CD4-positive, alpha-beta memory T cell (primary cell): ENCODE data around the gene COL27A1. TPM values are rescaled to one million over a fixed set of nuclear protein-coding genes. Genes with fewer than 3 reads are reported as not detected.

ENCODE experiments used
- CTCF ChIA-PET: fragments of 350-600 bp; sonication (Branson Sonifier 250); formaldehyde crosslinking; loops from one replicate; lab custom pipeline; 2021; ENCODE audit warnings: inconsistent platforms; ENCODE audit not compliant: partially characterized antibody; lab: Charles Lee
- POLR2A ChIA-PET: fragments of 350-600 bp; sonication (Branson Sonifier 250); formaldehyde crosslinking; loops from one replicate; lab custom pipeline; 2021; ENCODE audit not compliant: partially characterized antibody; lab: Charles Lee
- DNase-seq, 5 donors: peaks; one replicate each; pipeline versions ENCODE4 v3.0.0 to v3.0.0-alpha.2; 2020 to 2022; ENCODE audit warnings: mixed read lengths in 1 of 5
- H3K27ac ChIP-seq: one replicate; pipeline ENCODE4 v1.7.0; 2013; ENCODE audit warnings: low read depth, low read length
- H3K27me3 ChIP-seq: 2 replicates; pipeline ENCODE4 v1.7.0; 2013; ENCODE audit warnings: mild to moderate bottlenecking, low read length, moderate library complexity; ENCODE audit not compliant: insufficient read depth
- H3K36me3 ChIP-seq: 2 replicates; pipeline ENCODE4 v1.7.0; 2013; ENCODE audit warnings: mild to moderate bottlenecking, low read length, moderate library complexity; ENCODE audit not compliant: insufficient read depth
- H3K4me1 ChIP-seq: 2 replicates; pipeline ENCODE4 v1.7.0; 2013; ENCODE audit warnings: mild to moderate bottlenecking, low read length, moderate library complexity; ENCODE audit not compliant: insufficient read depth
- H3K4me3 ChIP-seq, 2 donors: one replicate each; pipeline ENCODE4 v1.7.0; 2013; ENCODE audit warnings: low read length in 2 of 2, mild to moderate bottlenecking in 1 of 2
- H3K9me3 ChIP-seq, 2 donors: one replicate each; pipeline ENCODE4 v1.7.0; 2013; ENCODE audit warnings: low read length in 2 of 2, control low read depth in 1 of 2; ENCODE audit not compliant: control insufficient read depth in 1 of 2
- H3K27ac Mint-ChIP-seq, 7 donors: one replicate each; pipeline ENCODE4 v1.8.0; 2020 to 2021; ENCODE audit warnings: mixed read lengths in 7 of 7, mild to moderate bottlenecking in 6 of 7, inconsistent platforms in 3 of 7, moderate library complexity in 3 of 7
- H3K27me3 Mint-ChIP-seq, 2 donors: one replicate each; pipeline ENCODE4 v1.8.0; 2020 to 2021; ENCODE audit warnings: mixed read lengths in 2 of 2
- H3K36me3 Mint-ChIP-seq, 2 donors: one replicate each; pipeline ENCODE4 v1.8.0; 2020 to 2021; ENCODE audit warnings: mixed read lengths in 2 of 2, inconsistent platforms in 1 of 2, mild to moderate bottlenecking in 1 of 2
- H3K4me1 Mint-ChIP-seq, 4 donors: one replicate each; pipeline ENCODE4 v1.8.0; 2020 to 2021; ENCODE audit warnings: mixed read lengths in 4 of 4, mild to moderate bottlenecking in 1 of 4
- H3K4me3 Mint-ChIP-seq, 8 donors: one replicate each; pipeline ENCODE4 v1.8.0; 2020 to 2021; ENCODE audit warnings: mixed read lengths in 8 of 8, mild to moderate bottlenecking in 7 of 8, moderate library complexity in 6 of 8, inconsistent platforms in 3 of 8
- H3K9me3 Mint-ChIP-seq, 8 donors: one replicate each; pipeline ENCODE4 v1.8.0; 2020 to 2021; ENCODE audit warnings: mixed read lengths in 8 of 8, mild to moderate bottlenecking in 5 of 8, inconsistent platforms in 3 of 8, moderate library complexity in 1 of 8
- intact Hi-C: fragments of 100-400 bp; cut with micrococcal nuclease; formaldehyde crosslinking; loops from one replicate; pipeline ENCODE4 v1.15.1; 2023
- polyA plus RNA-seq, 2 donors: library from polyadenylated mRNA; unstranded; fragments of 300-500 nt; fragmentation: Illumina TruSeq; gene quantifications; one replicate each; pipeline ENCODE4 v1.2.3, GENCODE V29; 2021
- total RNA-seq, 2 experiments: library from RNA; stranded (reverse); gene quantifications; one replicate each; pipeline ENCODE4 v1.2.3, GENCODE V29; 2021

The COL27A1 gene
- total and polyA plus RNA-seq, 4 experiments from 2014 or later, result 1.3 TPM; not detected in 2

DNA sequence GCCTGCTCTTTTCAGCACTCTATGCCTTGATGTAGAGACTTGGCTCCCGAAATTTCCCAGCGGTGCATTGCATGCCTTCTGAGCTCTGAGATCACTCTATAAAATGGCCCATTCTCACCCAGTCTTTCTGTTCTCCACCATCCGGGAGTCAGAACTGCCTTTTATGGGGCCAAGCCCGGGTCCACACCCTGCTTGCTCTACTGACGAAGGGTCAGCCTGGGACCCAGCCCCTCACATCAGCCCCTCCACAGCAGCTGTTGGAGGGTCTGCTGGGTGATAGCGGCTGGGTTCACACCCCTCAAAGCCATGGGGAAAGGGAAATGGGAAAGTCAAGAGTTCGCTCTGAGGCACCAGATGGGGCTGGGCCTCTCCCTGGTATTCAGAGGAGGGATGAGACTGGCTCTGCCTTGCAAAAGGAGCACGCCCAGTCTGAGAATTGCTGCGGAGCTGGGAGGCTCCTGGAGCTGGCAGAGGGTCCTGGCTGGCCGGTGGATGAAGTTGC lies 101.5 kb downstream of the COL27A1 start:
- intact Hi-C loops, result no loop called here
- POLR2A ChIA-PET, result no interaction called here
- no peak overlapping the region for H3K27ac ChIP-seq
- no peak overlapping the region for H3K4me3 ChIP-seq
- CTCF ChIA-PET, result no interaction called here
- Mint-ChIP-seq H3K27ac (no peak overlapping the region), H3K4me1 (no peaks in the 10 kb centered on the region), H3K36me3 (no peaks in the 10 kb centered on the region), H3K27me3 (no peaks in the 10 kb centered on the region), H3K4me3 (no peak overlapping the region), H3K9me3 (peaks cover 0 to 2% (median 0%) of the 10 kb centered on the region in 8 donors)
- H3K9me3 ChIP-seq, result no peaks in the 10 kb centered on the region
- H3K36me3 ChIP-seq, result no peaks in the 10 kb centered on the region
- H3K4me1 ChIP-seq, result no peaks in the 10 kb centered on the region
- H3K27me3 ChIP-seq, result no peaks in the 10 kb centered on the region
- no peak for DNase-seq

DNA sequence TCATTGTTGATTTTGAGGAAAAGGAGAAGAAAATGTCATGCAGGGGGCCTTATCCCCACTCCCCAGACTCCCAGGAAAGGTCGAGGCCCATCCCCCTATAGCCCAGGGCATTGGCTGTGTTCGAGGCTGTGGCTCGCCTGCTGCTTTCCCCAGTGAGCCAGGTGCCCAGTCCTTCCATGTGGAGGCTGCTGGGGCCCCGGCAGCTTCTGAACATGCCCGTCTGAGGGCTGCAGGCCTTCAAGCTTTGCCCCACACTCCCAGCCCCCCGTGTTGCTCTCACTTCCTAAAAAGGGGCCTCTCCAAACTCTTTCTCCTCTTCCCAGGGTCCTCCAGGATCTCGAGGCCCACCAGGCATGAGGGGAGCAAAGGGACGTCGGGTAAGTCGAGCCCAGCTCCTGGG lies 102.9 kb downstream of the COL27A1 start:
- H3K4me1 ChIP-seq, result no peaks in the 10 kb centered on the region
- no peak overlapping the region for H3K27ac Mint-ChIP-seq
- no peaks in the 10 kb centered on the region for H3K36me3 Mint-ChIP-seq
- no peaks in the 10 kb centered on the region for H3K9me3 ChIP-seq
- H3K27me3 ChIP-seq, result no peaks in the 10 kb centered on the region
- H3K36me3 ChIP-seq, result no peaks in the 10 kb centered on the region
- no peaks in the 10 kb centered on the region for H3K4me1 Mint-ChIP-seq
- ChIA-PET POLR2A (no interaction called here), CTCF (no interaction called here)
- H3K9me3 Mint-ChIP-seq, result peaks cover 0 to 2% (median 0%) of the 10 kb centered on the region in 8 donors
- H3K27ac ChIP-seq, result no peak overlapping the region
- intact Hi-C loops, result no loop called here
- peak in 1 of 5 donors; percentile 6 for DNase-seq
- H3K4me3 ChIP-seq, result no peak overlapping the region
- H3K27me3 Mint-ChIP-seq, result no peaks in the 10 kb centered on the region
- H3K4me3 Mint-ChIP-seq, result no peak overlapping the region

DNA sequence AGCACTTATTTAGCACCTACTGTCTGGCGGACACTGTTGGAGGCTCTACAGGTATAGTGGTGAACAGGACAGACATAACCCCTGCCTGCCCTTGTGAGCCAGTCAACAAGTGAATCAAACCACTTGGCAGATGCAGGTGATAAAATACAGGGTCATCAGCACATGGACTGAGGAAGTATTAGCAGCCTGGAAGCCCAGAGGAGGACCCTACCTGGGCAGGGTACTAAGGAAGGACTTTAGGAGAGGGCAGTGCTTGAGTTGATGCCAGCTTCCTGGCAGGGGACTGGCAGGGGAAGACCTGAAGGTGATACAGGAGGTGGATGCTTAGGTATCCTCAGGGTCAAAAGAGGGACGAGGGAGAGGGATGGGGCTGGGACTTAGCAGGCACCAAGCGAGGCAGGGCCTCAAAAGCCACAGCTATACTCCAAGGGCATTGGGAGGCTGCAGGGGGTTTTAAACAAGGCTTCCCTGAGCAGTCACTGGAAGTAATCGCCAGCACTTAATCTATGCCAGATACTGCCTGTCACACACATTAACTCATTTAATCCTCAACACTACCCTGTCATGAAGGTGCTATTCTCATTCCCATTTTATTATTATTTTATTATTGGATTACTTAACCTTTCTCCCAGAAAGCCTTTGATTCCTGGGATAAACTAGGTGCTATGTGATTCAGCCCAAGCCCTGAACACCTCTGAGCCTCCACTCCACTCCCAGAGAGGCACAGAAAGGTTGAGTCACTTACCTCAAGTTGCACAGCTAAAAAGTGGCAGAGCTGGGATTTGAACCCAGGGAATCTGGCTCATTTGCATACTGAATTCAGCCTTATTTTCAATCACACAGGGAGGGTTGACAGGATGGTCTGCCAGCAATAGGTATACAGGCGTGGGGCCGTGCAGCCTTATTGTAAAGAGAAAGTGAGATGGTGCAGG lies 103.8 kb downstream of the COL27A1 start:
- Histone ChIP-seq H3K4me3 (no peak overlapping the region), H3K27me3 (no peaks in the 10 kb centered on the region), H3K27ac (no peak overlapping the region), H3K9me3 (no peaks in the 10 kb centered on the region), H3K4me1 (no peaks in the 10 kb centered on the region), H3K36me3 (no peaks in the 10 kb centered on the region)
- CTCF ChIA-PET, result interaction anchor here (0.8 kb wide), 1 partner anchor 151 kb away, joined by 3 read pairs; no protein-coding TSS in a partner anchor
- Mint-ChIP-seq H3K9me3 (peaks cover 0 to 2% (median 0%) of the 10 kb centered on the region in 8 donors), H3K4me1 (no peaks in the 10 kb centered on the region), H3K27me3 (no peaks in the 10 kb centered on the region), H3K27ac (no peak overlapping the region), H3K4me3 (no peak overlapping the region), H3K36me3 (no peaks in the 10 kb centered on the region)
- peak in 1 of 5 donors; percentile 8 for DNase-seq
- POLR2A ChIA-PET, result no interaction called here
- intact Hi-C loops, result no loop called here

DNA sequence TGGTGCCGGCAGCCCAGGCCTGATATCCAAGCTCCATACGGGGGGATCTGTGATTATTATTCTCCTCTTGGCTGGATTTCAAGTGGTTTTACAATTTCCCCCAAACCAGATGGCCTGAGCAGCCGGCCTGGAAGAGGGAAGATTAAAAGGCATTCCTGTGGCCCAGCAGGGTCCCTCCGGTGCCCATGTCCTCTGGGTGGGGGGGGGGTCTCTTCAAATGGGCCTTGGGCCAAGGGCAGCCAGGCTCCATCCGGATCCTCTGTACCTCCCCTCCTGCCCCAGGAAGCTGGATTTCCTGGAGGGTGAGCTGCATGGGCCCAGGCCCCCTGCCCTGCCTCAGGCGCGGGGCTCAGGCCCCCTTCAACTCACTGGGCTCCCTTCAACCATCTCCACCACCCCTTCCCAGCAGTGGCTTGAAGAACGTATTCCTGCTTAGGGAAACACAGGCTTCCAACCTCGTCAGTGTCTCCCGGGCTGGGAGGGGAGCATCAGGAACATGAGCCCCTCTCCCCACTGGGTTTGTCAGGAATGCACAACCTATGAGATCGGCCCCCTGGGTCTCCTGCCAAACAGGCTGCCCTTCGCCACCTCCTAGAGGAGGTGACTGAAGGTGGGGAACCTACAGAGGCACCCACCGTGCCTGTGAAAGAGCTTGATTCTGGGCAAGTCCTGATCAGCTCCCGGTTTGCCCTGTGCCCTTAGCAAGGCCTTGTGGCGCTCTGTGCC lies 104.6 kb downstream of the COL27A1 start:
- peak in 1 of 5 donors; percentile 16 for DNase-seq
- peaks cover 0 to 2% (median 0%) of the 10 kb centered on the region in 8 donors for H3K9me3 Mint-ChIP-seq
- Histone ChIP-seq H3K4me3 (no peak overlapping the region), H3K27ac (no peak overlapping the region), H3K4me1 (no peaks in the 10 kb centered on the region), H3K27me3 (no peaks in the 10 kb centered on the region), H3K9me3 (no peaks in the 10 kb centered on the region), H3K36me3 (no peaks in the 10 kb centered on the region)
- H3K36me3 Mint-ChIP-seq, result no peaks in the 10 kb centered on the region
- H3K4me3 Mint-ChIP-seq, result no peak overlapping the region
- no peak overlapping the region for H3K27ac Mint-ChIP-seq
- POLR2A ChIA-PET, result no interaction called here
- H3K27me3 Mint-ChIP-seq, result no peaks in the 10 kb centered on the region
- CTCF ChIA-PET, result interaction anchor here (0.8 kb wide), 1 partner anchor 152 kb away, joined by 3 read pairs; no protein-coding TSS in a partner anchor
- H3K4me1 Mint-ChIP-seq, result no peaks in the 10 kb centered on the region
- intact Hi-C loops, result no loop called here

DNA sequence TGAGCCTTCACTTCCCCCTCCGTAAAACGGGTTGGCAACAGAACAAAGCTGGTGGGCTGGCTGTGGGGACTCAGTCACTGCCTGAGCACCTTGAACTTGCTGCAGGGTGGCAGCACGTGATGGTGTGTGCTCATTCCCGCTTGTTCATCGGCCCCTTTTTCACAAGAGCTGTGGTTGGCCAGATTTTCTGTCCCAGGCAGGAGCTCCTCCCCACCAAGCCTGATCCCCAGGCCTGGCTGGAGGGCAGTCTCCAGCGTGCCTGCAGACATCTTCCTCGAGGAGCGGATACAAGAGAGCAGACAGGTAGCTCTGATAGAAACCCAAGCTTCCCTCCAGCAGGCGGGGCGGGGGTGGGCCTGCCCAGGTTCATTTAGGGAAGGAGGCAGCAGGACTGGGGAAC lies 105.7 kb downstream of the COL27A1 start:
- H3K27me3 Mint-ChIP-seq, result peaks cover 0 to 4% of the 10 kb centered on the region in 2 donors
- peaks cover 0 to 2% (median 0%) of the 10 kb centered on the region in 8 donors for H3K9me3 Mint-ChIP-seq
- peak overlapping the region in 1 of 7 donors; percentile 24 for H3K27ac Mint-ChIP-seq
- no peaks in the 10 kb centered on the region for H3K36me3 Mint-ChIP-seq
- no peaks in the 10 kb centered on the region for H3K4me1 Mint-ChIP-seq
- Histone ChIP-seq H3K4me3 (no peak overlapping the region), H3K9me3 (no peaks in the 10 kb centered on the region), H3K27me3 (no peaks in the 10 kb centered on the region), H3K4me1 (no peaks in the 10 kb centered on the region), H3K36me3 (no peaks in the 10 kb centered on the region), H3K27ac (no peak overlapping the region)
- intact Hi-C loops, result no loop called here
- DNase-seq, result peak in 1 of 5 donors; percentile 30
- CTCF ChIA-PET, result interaction anchor here (2.2 kb wide), 1 partner anchor 30 kb away, joined by 7 read pairs; no protein-coding TSS in a partner anchor
- POLR2A ChIA-PET, result no interaction called here
- no peak overlapping the region for H3K4me3 Mint-ChIP-seq

DNA sequence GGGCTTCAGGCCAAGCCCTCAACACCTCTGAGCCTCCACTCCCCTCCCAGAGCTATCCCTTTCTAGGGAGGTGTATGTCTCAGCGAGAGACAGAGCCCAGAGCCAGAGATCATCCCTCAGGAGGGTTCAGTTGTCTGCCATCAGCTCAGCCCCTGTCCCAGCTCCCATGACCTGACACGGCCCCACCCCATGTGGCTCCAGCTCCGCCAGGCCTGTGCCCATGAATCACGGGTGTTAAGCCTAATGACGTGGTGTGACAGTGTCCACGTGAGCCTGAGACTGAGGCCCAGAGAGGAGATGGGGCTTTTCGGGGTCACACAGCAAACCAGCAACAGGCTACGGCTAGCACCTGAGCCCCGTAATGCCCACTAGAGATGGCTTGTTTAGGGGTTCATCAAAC lies 106.7 kb downstream of the COL27A1 start:
- Mint-ChIP-seq H3K4me3 (no peak overlapping the region), H3K36me3 (no peaks in the 10 kb centered on the region), H3K27me3 (peaks cover 0 to 4% of the 10 kb centered on the region in 2 donors), H3K27ac (no peak overlapping the region), H3K4me1 (no peaks in the 10 kb centered on the region), H3K9me3 (peaks cover 0 to 2% (median 0%) of the 10 kb centered on the region in 8 donors)
- no peaks in the 10 kb centered on the region for H3K9me3 ChIP-seq
- H3K4me3 ChIP-seq, result no peak overlapping the region
- POLR2A ChIA-PET, result no interaction called here
- H3K36me3 ChIP-seq, result no peaks in the 10 kb centered on the region
- H3K27me3 ChIP-seq, result no peaks in the 10 kb centered on the region
- H3K4me1 ChIP-seq, result no peaks in the 10 kb centered on the region
- CTCF ChIA-PET, result interaction anchor here (2.2 kb wide), 1 partner anchor 29 kb away, joined by 7 read pairs; no protein-coding TSS in a partner anchor
- peak in 1 of 5 donors; percentile 16 for DNase-seq
- H3K27ac ChIP-seq, result no peak overlapping the region
- intact Hi-C loops, result no loop called here
